GDM1 (cell line): ENCODE results near the gene KLHDC10.
"Not testable (repeated sequence)": the region's sequence is repeated elsewhere in the genome, so short reads cannot be mapped to it uniquely, and the experiment has no call there.

Source experiments
- DNase-seq: peaks from one replicate; lab custom pipeline; 2025; lab: John Stamatoyannopoulos, UW

The KLHDC10 gene

DNA sequence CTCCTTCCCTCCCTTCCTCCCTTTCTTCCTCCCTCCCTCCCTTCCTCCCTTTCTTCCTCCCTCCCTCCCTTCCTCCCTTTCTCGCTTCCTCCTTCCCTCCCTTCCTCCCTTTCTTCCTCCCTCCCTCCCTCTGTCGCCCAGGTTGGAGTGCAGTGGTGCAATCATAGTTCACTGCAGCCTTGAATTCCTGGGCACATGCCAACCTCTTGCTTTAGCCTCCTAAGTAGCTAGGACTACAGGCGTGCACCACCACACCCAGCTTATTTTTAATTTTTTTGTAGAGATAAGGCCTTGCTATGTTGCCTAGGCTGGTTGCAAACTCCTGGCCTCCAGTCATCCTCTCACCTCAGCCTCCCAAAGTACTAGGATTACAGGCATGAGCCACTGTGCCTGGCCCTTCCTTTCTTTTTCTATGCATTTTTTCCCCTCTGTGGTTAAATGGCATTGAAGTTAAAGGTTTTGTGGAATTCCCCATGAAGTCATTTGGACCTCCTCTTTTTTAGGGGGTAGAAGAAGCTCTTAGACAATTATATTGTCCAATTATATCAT, 9.6 kb downstream of the KLHDC10 start:
- no peak for DNase-seq

DNA sequence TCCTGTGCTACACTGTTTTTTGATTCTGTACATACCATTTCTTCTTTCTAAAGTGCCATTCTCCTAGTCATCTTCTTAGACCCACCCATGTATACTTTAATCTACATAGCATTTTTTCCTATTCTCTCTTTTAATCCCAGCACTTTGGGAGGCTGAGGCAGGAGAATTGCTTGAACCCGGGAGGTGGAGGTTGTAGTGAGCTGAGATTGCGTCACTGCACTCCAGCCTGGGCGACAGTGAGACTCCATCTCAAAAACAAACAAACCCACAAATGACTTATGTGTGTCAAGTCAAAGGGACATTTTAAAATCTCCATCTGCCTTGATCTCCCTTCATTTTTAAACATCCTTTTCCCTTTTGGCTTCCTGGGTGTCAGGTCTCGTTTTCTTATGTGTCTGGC, 13.2 kb downstream of the KLHDC10 start:
- not testable (repeated sequence) for DNase-seq

DNA sequence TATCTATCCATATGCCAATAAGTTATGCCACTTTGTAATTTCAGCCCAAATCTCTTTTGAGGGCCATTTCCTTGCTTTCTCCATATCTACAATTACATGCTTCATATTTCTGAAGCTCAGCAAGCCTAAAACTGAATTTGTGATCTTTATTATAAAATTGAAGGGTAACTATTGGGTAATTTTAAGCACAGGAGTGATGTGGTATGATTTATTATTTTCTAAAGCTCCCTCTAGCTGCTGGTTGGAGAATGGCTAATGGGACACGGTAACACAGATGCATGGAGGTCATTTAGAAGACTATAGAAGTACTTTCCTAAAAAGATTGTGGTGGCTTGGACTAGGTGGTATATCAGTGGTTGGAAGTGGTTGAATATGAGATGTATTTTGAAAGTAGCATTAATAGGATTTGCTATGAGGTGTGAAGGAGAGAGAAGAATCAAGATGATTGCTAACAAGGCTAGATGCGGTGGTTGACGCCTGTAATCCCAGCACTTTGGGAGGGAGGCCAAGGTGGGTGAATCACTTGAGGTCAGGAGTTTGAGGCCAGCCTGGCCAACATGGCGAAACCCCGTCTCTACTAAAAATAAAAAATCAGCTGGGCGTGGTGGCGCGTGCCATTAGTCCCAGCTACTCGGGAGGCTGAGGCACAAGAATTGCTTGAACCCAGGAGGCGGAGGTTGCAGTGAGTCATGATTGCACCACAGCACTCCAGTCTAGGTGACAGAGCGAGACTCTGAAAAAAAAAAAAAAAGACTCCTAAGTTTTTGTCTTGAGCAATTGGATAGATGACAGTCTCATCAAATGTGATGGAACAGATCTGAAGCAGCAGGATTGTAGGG, 13.9 kb downstream of the KLHDC10 start:
- no peak for DNase-seq

DNA sequence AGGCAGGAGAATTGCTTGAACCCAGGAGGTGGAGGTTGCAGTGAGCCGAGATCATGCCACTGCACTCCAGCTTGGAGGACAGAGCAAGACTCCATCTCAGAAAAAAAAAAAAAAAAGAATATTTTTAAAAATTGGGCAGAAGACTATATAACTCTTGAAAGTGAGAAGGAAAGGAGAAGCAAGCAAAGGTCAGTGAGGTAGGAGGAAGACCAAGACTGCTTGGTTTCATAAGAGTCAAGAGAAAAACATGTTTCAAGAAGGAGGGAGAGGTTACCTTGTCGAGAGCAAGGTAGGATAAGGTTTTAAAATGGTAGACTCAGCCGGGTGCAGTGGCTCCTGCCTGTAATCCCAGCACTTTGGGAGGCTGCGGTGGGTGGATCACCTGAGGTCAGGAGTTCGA, 14.9 kb downstream of the KLHDC10 start:
- DNase-seq: not testable (repeated sequence)

GRCh38 chr7:130086938-130087337, 16.6 kb downstream of the KLHDC10 start:
- DNase-seq: no peak

GRCh38 chr7:130087364-130087763, 17.0 kb downstream of the KLHDC10 start:
- no peak for DNase-seq

- no peak for DNase-seq
Observed at GRCh38 chr7:130090745-130091532, 20.6 kb downstream of the KLHDC10 start.

- no peak for DNase-seq
Observed at GRCh38 chr7:130091999-130092398, 21.7 kb downstream of the KLHDC10 start.

DNA sequence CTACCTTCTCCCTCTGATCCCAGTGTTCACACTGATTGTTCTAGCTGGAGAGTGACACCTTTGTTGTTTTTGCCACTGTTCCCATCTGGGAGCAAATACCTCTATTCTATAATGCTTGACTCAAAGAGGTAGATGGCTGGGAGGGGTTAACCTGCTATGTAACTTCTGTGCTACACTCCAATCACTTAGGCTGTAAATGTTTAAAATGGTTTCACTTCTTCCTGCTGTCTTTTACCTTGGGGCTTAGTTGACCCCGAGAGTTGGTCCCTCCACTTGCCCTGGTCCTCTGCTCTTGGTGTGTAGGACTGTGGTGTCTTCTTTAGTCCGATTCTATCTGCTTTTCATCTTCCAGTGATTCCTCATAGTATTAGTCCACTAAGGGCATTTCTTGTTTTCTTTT, 22.3 kb downstream of the KLHDC10 start:
- DNase-seq: no peak

- no peak for DNase-seq
Observed at GRCh38 chr7:130095812-130096211, 25.5 kb downstream of the KLHDC10 start.

- no peak for DNase-seq
Observed at GRCh38 chr7:130096243-130096827, 26.0 kb downstream of the KLHDC10 start.

GRCh38 chr7:130099331-130099730, 29.0 kb downstream of the KLHDC10 start:
- DNase-seq: no peak

- no peak for DNase-seq
Observed at GRCh38 chr7:130102588-130102987, 32.3 kb downstream of the KLHDC10 start.

DNA sequence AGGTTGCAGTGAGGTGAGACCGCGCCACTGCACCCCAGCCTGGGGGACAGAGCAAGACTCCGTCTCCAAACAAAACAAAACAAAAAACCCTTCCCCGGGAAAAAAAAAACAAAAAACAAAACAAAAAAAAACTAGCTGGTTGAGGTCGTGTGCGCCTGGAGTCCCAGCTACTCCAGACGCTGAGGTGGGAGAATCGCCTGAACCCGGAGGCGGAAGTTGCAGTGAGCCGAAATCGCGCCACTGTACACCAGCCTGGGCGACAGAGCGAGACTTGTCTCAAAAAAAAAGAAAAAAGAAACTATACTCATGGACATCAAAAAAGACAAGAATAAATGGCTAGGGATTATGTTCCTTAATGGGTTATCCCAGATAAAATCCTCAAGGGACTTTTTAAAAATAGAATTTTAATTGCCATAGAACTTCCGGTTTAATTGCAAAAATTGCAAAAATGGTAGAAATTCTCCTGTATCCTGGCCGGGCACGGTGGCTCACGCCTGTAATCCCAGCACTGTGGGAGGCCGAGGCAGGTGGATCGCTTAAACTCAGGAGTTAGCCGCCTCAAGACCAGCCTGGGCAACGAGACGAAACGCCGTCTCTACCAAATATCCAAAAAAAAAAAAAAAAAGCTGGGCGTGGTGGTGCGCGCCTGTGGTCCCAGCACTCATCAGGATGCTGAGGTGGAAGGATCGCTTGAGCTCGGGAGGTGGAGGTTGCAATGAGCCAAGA, 37.8 kb downstream of the KLHDC10 start:
- DNase-seq: no peak

GRCh38 chr7:130108809-130109208, 38.5 kb downstream of the KLHDC10 start:
- DNase-seq: no peak

DNA sequence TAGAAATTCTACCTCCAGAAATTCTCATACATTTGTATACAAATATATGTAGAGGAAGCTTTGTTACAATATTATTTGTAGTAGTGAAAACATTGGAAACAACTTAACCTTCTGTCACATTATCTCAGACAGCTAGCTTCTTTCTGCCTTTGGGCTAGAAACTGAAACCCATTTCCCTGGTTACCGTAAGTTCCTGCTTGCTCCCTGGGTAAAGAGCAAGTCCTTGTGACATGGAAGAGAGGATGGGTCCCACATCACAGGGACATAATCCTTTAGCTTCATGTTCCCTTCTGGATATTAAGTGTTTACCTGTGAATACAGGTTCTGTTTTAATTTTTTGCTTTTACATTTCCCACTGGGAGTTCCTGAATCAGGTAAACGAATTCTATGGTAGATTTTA, 41.8 kb downstream of the KLHDC10 start:
- DNase-seq: no peak

DNA sequence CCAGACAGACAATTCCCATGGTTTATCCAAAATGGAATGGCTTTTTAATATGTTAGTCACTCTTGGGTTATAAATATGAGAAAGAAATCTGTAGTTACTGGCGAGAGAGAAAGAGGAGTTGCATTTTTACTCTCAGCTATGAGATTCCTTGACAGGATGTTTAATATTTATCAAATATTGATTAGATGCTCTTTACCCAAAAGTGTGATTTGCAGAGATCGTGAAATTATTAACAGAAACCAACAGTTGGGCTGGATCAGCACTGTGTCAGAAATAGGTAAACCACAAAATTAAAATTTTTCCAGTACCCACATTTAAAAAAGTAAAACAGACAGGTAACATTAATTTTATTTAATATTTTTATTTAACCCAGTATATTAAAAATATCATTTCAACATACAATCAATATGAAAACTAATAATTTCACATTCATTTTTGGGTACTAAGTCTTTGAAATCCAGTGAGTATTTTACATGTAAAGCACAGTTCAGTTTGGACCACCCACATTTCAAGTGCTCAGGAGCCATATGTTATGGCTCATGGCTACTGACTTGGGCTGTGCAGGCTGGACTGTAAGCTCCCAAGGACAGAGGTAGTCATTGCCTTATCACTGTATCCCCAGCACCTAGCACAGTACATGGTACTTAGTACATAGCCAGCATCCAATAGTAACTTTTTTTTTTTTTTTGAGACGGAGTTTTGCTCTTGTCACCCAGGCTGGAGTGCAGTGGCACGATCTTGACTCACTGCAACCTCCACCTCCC, 42.5 kb downstream of the KLHDC10 start:
- no peak for DNase-seq

- DNase-seq: not testable (repeated sequence)
Observed at GRCh38 chr7:130113426-130113805, 43.1 kb downstream of the KLHDC10 start.

- DNase-seq: no peak
Observed at GRCh38 chr7:130113887-130114286, 43.6 kb downstream of the KLHDC10 start.

DNA sequence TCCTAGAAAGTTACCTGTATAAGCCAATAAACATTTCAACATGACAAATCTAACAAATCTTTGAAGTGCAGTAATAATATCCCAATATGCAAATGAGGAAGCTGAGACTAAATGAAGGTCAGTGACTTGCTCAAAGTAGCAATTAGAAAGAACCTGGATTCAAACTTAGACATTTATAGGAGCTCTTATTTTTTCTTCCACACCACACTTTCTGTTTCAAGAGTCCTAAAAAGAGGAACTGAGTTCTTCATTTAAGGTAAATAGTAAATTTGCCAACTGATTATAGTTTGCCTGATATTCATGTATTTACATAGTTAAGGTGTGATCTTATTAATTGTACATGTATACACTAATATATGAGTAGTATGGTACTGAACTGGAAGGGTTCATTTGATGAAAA, 44.0 kb downstream of the KLHDC10 start:
- no peak for DNase-seq

DNA sequence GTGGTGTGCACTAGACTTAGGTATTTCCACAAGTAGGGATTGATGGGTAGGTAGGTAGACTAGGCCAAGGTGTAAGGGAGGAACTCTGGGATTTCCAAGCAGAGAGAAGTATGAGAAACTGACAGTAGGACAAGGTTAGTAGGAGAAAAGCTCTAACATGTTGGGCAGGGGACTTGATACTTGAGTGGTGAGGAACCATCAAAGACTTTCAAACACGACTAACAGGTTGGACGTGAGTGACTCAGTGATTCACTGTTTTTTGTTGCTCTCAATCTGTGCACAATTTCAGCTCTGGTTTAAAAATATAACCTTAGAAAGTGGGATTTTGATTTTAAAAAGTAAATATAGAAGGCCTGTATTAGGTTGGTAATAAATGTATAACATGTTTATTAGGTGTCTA, 44.4 kb downstream of the KLHDC10 start:
- DNase-seq: no peak
